ENCODE measurements around the gene CCHCR1.

CCHCR1 gene

DNA sequence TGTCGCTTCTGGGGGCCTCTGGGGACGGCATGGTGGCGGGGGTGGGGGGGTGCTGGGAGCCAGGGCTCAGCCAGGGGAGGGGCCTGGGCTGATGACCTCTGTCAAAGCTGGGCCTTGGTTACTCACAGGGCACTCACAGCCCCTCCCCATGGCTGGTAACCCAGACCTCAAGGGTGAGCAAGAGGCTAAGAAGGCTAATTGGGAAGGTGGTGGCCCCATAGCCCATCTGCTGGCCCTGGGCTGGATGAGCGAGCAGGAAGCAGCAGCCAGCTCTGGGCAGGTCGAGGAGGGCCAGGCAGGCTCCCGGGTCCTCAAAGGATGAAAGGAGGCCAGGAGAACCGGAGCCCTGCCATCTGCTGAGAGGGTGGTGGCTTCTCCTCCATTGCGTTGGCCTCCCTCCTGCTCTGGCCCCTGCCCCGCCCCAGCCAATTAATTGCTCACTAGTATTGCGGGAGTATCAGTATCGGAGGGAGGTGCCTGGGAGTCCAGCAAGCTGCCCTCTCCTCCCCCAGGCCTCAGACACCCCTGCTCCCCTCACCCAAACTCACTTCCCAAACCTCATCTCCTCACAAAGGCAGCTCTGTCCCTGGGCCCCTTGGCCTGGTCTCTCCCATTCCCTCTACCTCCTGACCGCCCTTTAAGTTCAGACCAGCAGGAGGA lies 36.3 kb downstream of the CCHCR1 start:
- H2BK120ac ChIP-seq (ENCODE audit: low read depth, low read length), result no peak overlapping the region
- H4K91ac ChIP-seq (ENCODE audit: low read length), result no peak overlapping the region
- peaks cover 0 to 14% of the 10 kb centered on the region in 2 experiments for H3K36me3 ChIP-seq (ENCODE audit: control insufficient read depth in 1 of 2, insufficient read depth in 2 of 2, low read depth in 1 of 2, low read length in 2 of 2)
- H2AK5ac ChIP-seq (ENCODE audit: low read length, severe bottlenecking), result peak overlapping the region; percentile 95
- no peak overlapping the region for H3K4me2 ChIP-seq (ENCODE audit: low read length, poor library complexity, severe bottlenecking)
- peaks cover 11% of the 10 kb centered on the region for H3K79me1 ChIP-seq (replicated peaks; ENCODE audit: low read length, poor library complexity, severe bottlenecking)
- H3K14ac ChIP-seq (ENCODE audit: low read length in 2 of 2), result no peak overlapping the region
- no peak overlapping the region for H2AFZ ChIP-seq (ENCODE audit: low read depth, low read length)
- H2BK15ac ChIP-seq (ENCODE audit: low read depth, poor library complexity, severe bottlenecking), result no peak overlapping the region
- no peak for DNase-seq
- no peak overlapping the region for H4K8ac ChIP-seq (ENCODE audit: low read length)
- peaks cover 0 to 9% of the 10 kb centered on the region in 2 experiments for H3K27me3 ChIP-seq (ENCODE audit: control insufficient read depth in 1 of 2, insufficient read depth in 1 of 2, low read length in 2 of 2)
- 94% methylated on average over 12 of the region's 12 CpGs for WGBS
- H3K9me3 ChIP-seq (ENCODE audit: control insufficient read depth, low read length), result no peaks in the 10 kb centered on the region
- H3K4me3 ChIP-seq (ENCODE audit: insufficient read depth in 1 of 2, low read depth in 1 of 2, low read length in 2 of 2), result no peak overlapping the region
- no peak overlapping the region for H2BK5ac ChIP-seq (ENCODE audit: low read depth, low read length, poor library complexity, severe bottlenecking)
- peak overlapping the region in 1 of 2 experiments; percentile 4 for H2BK12ac ChIP-seq (ENCODE audit: low read length in 2 of 2)
- no peak overlapping the region for H3K18ac ChIP-seq (ENCODE audit: low read depth in 1 of 2, low read length in 2 of 2)
- no peak overlapping the region for H3K27ac ChIP-seq (ENCODE audit: low read length, poor library complexity, severe bottlenecking)
- no peak overlapping the region for H3K4ac ChIP-seq (ENCODE audit: low read depth in 1 of 2, low read length in 2 of 2)
- H3K9ac ChIP-seq (ENCODE audit: low read length), result no peak overlapping the region
- peaks cover 35% of the 10 kb centered on the region for H3K4me1 ChIP-seq (ENCODE audit: control insufficient read depth, insufficient read depth, low read depth, low read length)
- H3K23ac ChIP-seq (ENCODE audit: low read length in 2 of 2), result no peak overlapping the region

DNA sequence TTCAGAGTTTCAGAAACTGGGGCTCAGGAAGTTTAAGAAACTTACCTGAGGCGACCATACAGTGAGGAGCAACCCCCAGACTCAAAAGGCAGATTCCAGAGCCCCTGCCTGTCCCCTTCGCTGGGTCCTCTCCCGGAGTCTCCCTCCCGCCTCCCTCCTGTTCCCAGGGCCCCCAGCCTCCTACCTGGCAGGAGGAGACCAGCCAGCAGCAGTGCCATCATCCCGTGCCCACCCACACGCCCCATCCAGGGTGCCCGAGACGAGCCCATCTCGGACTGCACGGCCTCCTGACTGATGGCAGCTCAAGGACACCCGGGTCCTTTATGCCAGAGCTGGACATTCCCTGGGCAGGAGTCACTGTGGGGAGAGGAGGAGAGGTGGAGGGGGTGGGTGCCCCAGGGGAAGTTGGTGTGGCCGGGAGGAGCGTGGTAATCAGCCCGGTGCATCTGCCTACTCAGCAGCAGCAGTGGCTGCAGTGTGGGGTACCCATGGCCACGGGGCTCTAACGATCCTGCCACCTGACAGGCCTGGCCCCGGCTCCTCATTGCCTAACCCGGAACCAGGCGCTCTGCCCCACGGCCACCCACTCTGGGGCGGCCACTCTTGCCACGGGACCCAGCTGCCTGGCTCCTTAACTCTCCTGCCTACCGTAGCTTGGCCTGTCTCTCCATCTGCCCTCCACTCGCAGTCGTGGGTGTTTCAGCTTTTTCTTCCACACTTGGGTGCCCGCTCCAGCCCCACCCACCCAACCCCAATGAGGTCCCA lies 37.3 kb downstream of the CCHCR1 start, which contains the start of gene CDSN:
TSS of gene CDSN (minus strand) at position 296 of the 765 bp plus-strand sequence. CDS start at position 269, 27 bp downstream.
- peaks cover 0 to 12% of the 10 kb centered on the region in 2 experiments for H3K36me3 ChIP-seq (ENCODE audit: control insufficient read depth in 1 of 2, insufficient read depth in 2 of 2, low read depth in 1 of 2, low read length in 2 of 2)
- WGBS, result 92% methylated on average over 26 of the region's 26 CpGs
- no peak within 1 kb of the TSS for H3K4me2 ChIP-seq (ENCODE audit: low read length, poor library complexity, severe bottlenecking)
- H2BK5ac ChIP-seq (ENCODE audit: low read depth, low read length, poor library complexity, severe bottlenecking), result no peak within 1 kb of the TSS
- H3K27ac ChIP-seq (ENCODE audit: low read length, poor library complexity, severe bottlenecking), result no peak within 1 kb of the TSS
- no peak within 1 kb of the TSS for H3K9ac ChIP-seq (ENCODE audit: low read length)
- H2BK12ac ChIP-seq (ENCODE audit: low read length in 2 of 2), result no peak within 1 kb of the TSS
- no peak within 1 kb of the TSS for H2AK5ac ChIP-seq (ENCODE audit: low read length, severe bottlenecking)
- no peak within 1 kb of the TSS for H2BK15ac ChIP-seq (ENCODE audit: low read depth, poor library complexity, severe bottlenecking)
- H4K91ac ChIP-seq (ENCODE audit: low read length), result no peak within 1 kb of the TSS
- peaks cover 0 to 9% of the 10 kb centered on the region in 2 experiments for H3K27me3 ChIP-seq (ENCODE audit: control insufficient read depth in 1 of 2, insufficient read depth in 1 of 2, low read length in 2 of 2)
- H3K4ac ChIP-seq (ENCODE audit: low read depth in 1 of 2, low read length in 2 of 2), result no peak within 1 kb of the TSS
- no peak within 1 kb of the TSS for H3K18ac ChIP-seq (ENCODE audit: low read depth in 1 of 2, low read length in 2 of 2)
- no peak within 1 kb of the TSS for H3K14ac ChIP-seq (ENCODE audit: low read length in 2 of 2)
- no peak within 1 kb of the TSS for H3K4me3 ChIP-seq (ENCODE audit: insufficient read depth in 1 of 2, low read depth in 1 of 2, low read length in 2 of 2)
- DNase-seq, result no peak
- no peak within 1 kb of the TSS for H3K23ac ChIP-seq (ENCODE audit: low read length in 2 of 2)
- H3K4me1 ChIP-seq (ENCODE audit: control insufficient read depth, insufficient read depth, low read depth, low read length), result peaks cover 30% of the 10 kb centered on the region
- H2AFZ ChIP-seq (ENCODE audit: low read depth, low read length), result no peak within 1 kb of the TSS
- peaks cover 19% of the 10 kb centered on the region for H3K79me1 ChIP-seq (replicated peaks; ENCODE audit: low read length, poor library complexity, severe bottlenecking)
- H4K8ac ChIP-seq (ENCODE audit: low read length), result no peak within 1 kb of the TSS
- H3K9me3 ChIP-seq (ENCODE audit: control insufficient read depth, low read length), result no peaks in the 10 kb centered on the region
- H2BK120ac ChIP-seq (ENCODE audit: low read depth, low read length), result no peak within 1 kb of the TSS

DNA sequence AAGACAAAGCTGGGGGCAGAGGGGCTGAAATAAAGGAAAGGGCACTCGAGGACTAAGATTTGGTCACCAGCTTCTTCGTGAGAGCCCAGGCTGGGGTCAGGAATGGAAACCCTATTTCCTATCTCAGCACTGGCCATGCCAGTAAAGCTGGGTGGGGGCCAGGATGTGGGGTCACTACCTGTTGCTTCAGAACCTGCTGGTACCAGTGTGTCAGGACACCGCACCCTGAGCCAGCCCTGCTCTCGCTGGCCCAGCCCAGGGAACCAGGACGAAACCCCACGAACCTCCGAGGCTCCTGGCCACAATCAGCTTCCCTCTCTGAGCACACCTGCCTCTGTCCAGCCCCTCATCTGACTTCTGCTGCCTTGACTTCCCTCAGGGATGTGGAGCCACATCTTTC lies 39.4 kb downstream of the CCHCR1 start:
- WGBS, result 93% methylated on average over 7 of the region's 7 CpGs

More for the DNA sequence above, 39.4 kb downstream of the CCHCR1 start:
- no peak overlapping the region for H4K8ac ChIP-seq (ENCODE audit: low read length)
- H3K4me2 ChIP-seq (ENCODE audit: low read length, poor library complexity, severe bottlenecking), result no peak overlapping the region
- H3K27ac ChIP-seq (ENCODE audit: low read length, poor library complexity, severe bottlenecking), result no peak overlapping the region
- H3K9me3 ChIP-seq (ENCODE audit: control insufficient read depth, low read length), result no peaks in the 10 kb centered on the region
- no peak overlapping the region for H3K9ac ChIP-seq (ENCODE audit: low read length)
- no peak overlapping the region for H2BK15ac ChIP-seq (ENCODE audit: low read depth, poor library complexity, severe bottlenecking)
- peaks cover 0 to 6% of the 10 kb centered on the region in 2 experiments for H3K27me3 ChIP-seq (ENCODE audit: control insufficient read depth in 1 of 2, insufficient read depth in 1 of 2, low read length in 2 of 2)
- H2AFZ ChIP-seq (ENCODE audit: low read depth, low read length), result no peak overlapping the region
- no peak overlapping the region for H4K91ac ChIP-seq (ENCODE audit: low read length)
- H3K14ac ChIP-seq (ENCODE audit: low read length in 2 of 2), result no peak overlapping the region
- H2BK12ac ChIP-seq (ENCODE audit: low read length in 2 of 2), result no peak overlapping the region
- no peak overlapping the region for H3K18ac ChIP-seq (ENCODE audit: low read depth in 1 of 2, low read length in 2 of 2)
- H3K4ac ChIP-seq (ENCODE audit: low read depth in 1 of 2, low read length in 2 of 2), result no peak overlapping the region
- H3K4me3 ChIP-seq (ENCODE audit: insufficient read depth in 1 of 2, low read depth in 1 of 2, low read length in 2 of 2), result no peak overlapping the region
- H2BK120ac ChIP-seq (ENCODE audit: low read depth, low read length), result no peak overlapping the region
- no peak for DNase-seq
- no peak overlapping the region for H3K23ac ChIP-seq (ENCODE audit: low read length in 2 of 2)
- H2AK5ac ChIP-seq (ENCODE audit: low read length, severe bottlenecking), result peak overlapping the region; percentile 23
- H3K36me3 ChIP-seq (ENCODE audit: control insufficient read depth in 1 of 2, insufficient read depth in 2 of 2, low read depth in 1 of 2, low read length in 2 of 2), result peaks cover 0 to 12% of the 10 kb centered on the region in 2 experiments
- H3K4me1 ChIP-seq (ENCODE audit: control insufficient read depth, insufficient read depth, low read depth, low read length), result peaks cover 27% of the 10 kb centered on the region
- H3K79me1 ChIP-seq (replicated peaks; ENCODE audit: low read length, poor library complexity, severe bottlenecking), result peaks cover 22% of the 10 kb centered on the region
- no peak overlapping the region for H2BK5ac ChIP-seq (ENCODE audit: low read depth, low read length, poor library complexity, severe bottlenecking)

All from mesenchymal stem cell (in vitro differentiated cells and primary cell).